HepG2 (cell line): Measurements from ENCODE around the gene ZNF75A. TPM values are rescaled to one million over a fixed set of nuclear protein-coding genes. Genes with fewer than 3 reads are reported as not detected.

Source experiments
- EED ChIP-seq: sonication (generic); formaldehyde crosslinking; IDR thresholded peaks from 2 replicates; pipeline ENCODE4 v1.5.0; 2020; ENCODE audit warnings: mild to moderate bottlenecking, missing genetic modification reagents
- FOSL2 ChIP-seq: sonication (generic); formaldehyde crosslinking; IDR thresholded peaks from 2 replicates; pipeline ENCODE4 v1.4.0; 2020; ENCODE audit warnings: missing genetic modification reagents
- HNF4A ChIP-seq: sonication (generic); formaldehyde crosslinking; IDR thresholded peaks from 2 replicates; pipeline ENCODE4 v1.4.0; 2020; ENCODE audit warnings: missing genetic modification reagents
- MTERF4 ChIP-seq: sonication (generic); formaldehyde crosslinking; IDR thresholded peaks from 2 replicates; pipeline ENCODE4 v1.8.0; 2023; ENCODE audit warnings: mild to moderate bottlenecking, missing genetic modification reagents
- PHF8 ChIP-seq: sonication (generic); formaldehyde crosslinking; IDR thresholded peaks from 2 replicates; pipeline ENCODE4 v1.5.0; 2020; ENCODE audit warnings: missing genetic modification reagents
- SIN3A ChIP-seq: IDR thresholded peaks from 2 replicates; pipeline ENCODE4 v1.6.1; 2011; ENCODE audit warnings: low read depth, mild to moderate bottlenecking, control low read depth, low read length, borderline replicate concordance
- SP2 ChIP-seq: sonication (generic); formaldehyde crosslinking; IDR thresholded peaks from 2 replicates; pipeline ENCODE4 v1.5.1; 2020; ENCODE audit warnings: mild to moderate bottlenecking, missing genetic modification reagents
- TBX2 ChIP-seq: sonication (generic); formaldehyde crosslinking; IDR thresholded peaks from 2 replicates; pipeline ENCODE4 v1.5.0; 2020; ENCODE audit warnings: missing genetic modification reagents, mild to moderate bottlenecking, borderline replicate concordance
- TFDP1 ChIP-seq: IDR thresholded peaks from 2 replicates; pipeline ENCODE4 v1.6.1; 2016; ENCODE audit warnings: missing compliant biosample characterization, missing genetic modification reagents, borderline replicate concordance
- TFE3 ChIP-seq: IDR thresholded peaks from 2 replicates; pipeline ENCODE4 v1.6.1; 2016
- ZBTB40 ChIP-seq, 2 experiments: fragments of 450-650 bp in 1 of 2; sonication (generic) in 1 of 2; formaldehyde crosslinking in 1 of 2; IDR thresholded peaks; 2 replicates each; pipeline versions ENCODE4 v1.6.1 to v1.8.0; 2016 to 2022; ENCODE audit warnings: antibody characterized with exemption in 1 of 2, mild to moderate bottlenecking in 1 of 2, missing genetic modification reagents in 1 of 2
- ZKSCAN8 ChIP-seq: IDR thresholded peaks from 2 replicates; pipeline ENCODE4 v1.6.1; 2016; ENCODE audit warnings: borderline replicate concordance, missing genetic modification reagents, missing compliant biosample characterization
- ZNF296 ChIP-seq: sonication (generic); formaldehyde crosslinking; conservative IDR thresholded peaks from 2 replicates; pipeline ENCODE4 v1.5.0; 2020; ENCODE audit warnings: mild to moderate bottlenecking, missing genetic modification reagents
- ZNF33A ChIP-seq: sonication (generic); formaldehyde crosslinking; IDR thresholded peaks from 2 replicates; pipeline ENCODE4 v1.5.1; 2020; ENCODE audit warnings: missing genetic modification reagents, mild to moderate bottlenecking, moderate library complexity, borderline replicate concordance
- ZNF564 ChIP-seq: sonication (generic); formaldehyde crosslinking; IDR thresholded peaks from 2 replicates; pipeline ENCODE4 v1.8.1; 2023; ENCODE audit warnings: mild to moderate bottlenecking, missing genetic modification reagents
- polyA plus RNA-seq, 8 experiments: library from polyadenylated mRNA; depleted of rRNA in 3 of 8; stranded (reverse) in 7 of 8; unstranded in 1 of 8; fragments of >200 nt; fragmentation: Illumina TruSeq in 4 of 8; extraction: Trizol in 4 of 8; gene quantifications; 2 replicates each; pipeline versions ENCODE4 v1.2.1 to v1.2.3, GENCODE V29; 2011 to 2016; ENCODE audit warnings: low read depth in 4 of 8, missing spikeins in 1 of 8, mixed read lengths in 1 of 8; ENCODE audit not compliant: insufficient read depth in 1 of 8
- total RNA-seq, 5 experiments: library from RNA; depleted of rRNA; stranded (reverse); fragments of >200 nt; fragmentation: Illumina TruSeq; extraction: Trizol; gene quantifications; 2 replicates each; pipeline ENCODE4 v1.2.3, GENCODE V29; 2016; ENCODE audit warnings: low read depth in 1 of 5

Gene ZNF75A
- total and polyA plus RNA-seq, 2 of the 13 experiments (the other 11 are each of a cell fraction or from before 2014, with no cell fraction given), result 1.4 to 2.1 TPM

GRCh38 chr16:3264137-3265036 is 40.9 kb upstream of the ZNF75A start (continued):
- TF ChIP-seq HNF4A (peak; percentile 5; the same call in 1 of the 2 replicates), PHF8 (CRISPR knock-in tag) (peak; percentile 77), MTERF4 (peak; percentile 95; the same call in 1 of the 2 replicates), SIN3A (peak; percentile 91), SP2 (CRISPR knock-in tag) (peak; percentile 97), TFE3 (peak; percentile 66), ZNF296 (0 out of 2 replicates have a peak, but pooled peaks have one; percentile 13), EED (CRISPR knock-in tag) (peak; percentile 69), TBX2 (peak; percentile 72), ZBTB40 (IDR thresholded peaks at IDR 0.05) (no peak), ZBTB40 (CRISPR knock-in tag; IDR thresholded peaks at IDR 0.05) (peak; percentile 13), ZNF33A (CRISPR knock-in tag) (peak; percentile 33; the same call in 1 of the 2 replicates), TFDP1 (peak; percentile 68; the same call in 1 of the 2 replicates), FOSL2 (peak; percentile 28; the same call in 1 of the 2 replicates), ZNF564 (peak; percentile 66), ZKSCAN8 (CRISPR knock-in tag) (peak; percentile 24; the same call in 1 of the 2 replicates)
